Measurements from ENCODE around the gene PNKP.
A peak's percentile ranks its signal among the peaks of the same experiment; 100 is the strongest.

Gene PNKP

DNA sequence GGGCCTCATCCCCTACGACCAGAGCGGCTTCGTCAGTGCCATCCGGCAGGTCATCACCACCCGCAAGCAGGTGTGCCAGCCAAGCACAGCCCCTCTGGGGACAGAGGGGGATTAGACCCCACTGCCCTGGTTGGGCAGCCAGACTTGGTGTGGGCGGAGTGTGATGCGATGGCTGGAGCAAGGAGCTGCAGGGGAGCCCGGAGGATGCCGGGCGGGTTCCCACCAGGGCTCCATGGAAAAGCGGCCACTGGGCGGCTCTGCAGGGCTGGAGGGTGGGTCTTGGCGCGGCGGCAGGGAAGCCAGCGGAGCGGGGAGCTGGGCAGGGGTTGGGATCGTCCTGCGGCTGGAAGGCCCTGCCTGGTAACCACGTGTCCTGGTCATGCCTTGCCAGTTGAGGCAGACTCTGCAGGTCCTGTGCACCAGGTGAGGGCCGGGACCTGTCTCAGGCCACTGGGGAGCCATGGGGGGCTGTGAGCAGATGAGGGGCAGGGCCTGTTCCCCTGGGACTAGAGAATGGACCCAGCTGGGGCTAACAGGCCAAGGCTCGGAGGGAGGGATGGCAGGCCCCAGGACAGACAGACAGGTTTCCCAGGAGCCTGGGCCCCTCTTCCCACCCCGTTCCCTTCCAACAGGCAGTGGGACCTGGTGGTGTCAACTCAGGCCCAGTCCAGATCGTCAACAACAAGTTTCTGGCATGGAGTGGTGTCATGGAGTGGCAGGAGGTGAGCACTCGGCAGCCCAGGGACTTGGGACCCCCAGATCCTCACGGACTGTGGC is 10.1 kb downstream of the PNKP start:
- DNase-seq: no peak

- no peak for DNase-seq
These were observed 10.8 kb downstream of the PNKP start for GRCh38 chr19:49856574-49857021.

GRCh38 chr19:49855676-49856573 is 11.5 kb downstream of the PNKP start:
- DNase-seq: no peak

DNA sequence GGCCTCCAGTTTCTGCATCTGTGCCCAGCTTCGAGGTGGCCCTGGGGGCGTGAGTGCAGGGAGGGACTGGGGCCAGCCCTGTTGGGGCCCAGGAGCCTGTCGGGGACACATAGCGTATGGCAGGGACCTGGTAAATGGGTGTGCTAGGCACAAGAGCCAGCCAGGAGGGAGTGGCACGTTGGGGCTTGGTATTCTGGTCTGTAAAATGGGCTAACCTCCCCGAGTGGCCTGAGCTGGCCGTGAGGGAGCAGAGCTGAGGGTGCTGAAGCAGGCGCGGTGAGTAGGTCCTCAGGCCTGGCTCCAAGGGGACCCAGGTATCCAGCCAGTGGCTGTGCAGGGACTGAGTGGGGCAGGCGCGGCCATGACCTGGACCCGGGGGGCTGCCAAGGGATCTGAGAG is 12.1 kb downstream of the PNKP start:
- no peak for DNase-seq

DNA sequence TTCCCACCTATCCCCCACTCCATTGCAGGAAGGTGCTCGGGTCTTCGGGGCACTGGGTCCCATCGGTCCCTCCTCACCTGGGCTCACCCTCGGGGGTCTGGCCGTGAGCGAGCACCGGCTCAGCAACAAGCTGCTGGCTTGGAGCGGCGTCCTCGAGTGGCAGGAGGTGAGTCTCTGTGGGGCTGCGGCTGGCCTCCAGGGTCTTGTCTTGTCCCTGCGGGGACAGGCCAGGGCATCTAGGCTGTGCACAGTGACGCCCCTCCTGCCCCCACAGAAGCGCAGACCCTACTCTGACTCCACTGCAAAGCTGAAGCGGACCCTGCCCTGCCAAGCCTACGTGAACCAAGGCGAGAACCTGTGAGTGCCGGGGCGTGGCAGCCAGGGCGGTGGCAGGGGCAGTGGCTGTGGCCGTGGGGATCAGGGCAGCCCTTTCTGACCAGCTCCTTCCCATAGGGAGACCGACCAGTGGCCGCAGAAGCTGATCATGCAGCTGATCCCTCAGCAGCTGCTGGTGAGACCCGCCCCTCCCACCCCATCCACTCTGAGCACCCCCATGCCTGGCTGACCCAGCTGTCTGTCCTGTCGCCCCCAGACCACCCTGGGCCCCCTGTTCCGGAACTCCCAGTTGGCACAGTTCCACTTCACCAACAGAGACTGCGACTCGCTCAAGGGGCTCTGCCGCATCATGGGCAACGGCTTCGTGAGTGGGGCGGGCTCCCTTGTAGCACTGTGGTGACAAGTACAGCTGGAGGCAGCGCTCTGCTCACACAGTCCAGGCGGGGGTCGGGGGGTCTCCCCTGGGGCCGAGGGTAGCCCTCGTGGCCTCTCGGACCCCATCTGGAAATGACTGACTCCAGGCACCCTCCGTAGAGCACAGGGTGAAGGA is 12.8 kb downstream of the PNKP start:
- no peak for DNase-seq

DNA sequence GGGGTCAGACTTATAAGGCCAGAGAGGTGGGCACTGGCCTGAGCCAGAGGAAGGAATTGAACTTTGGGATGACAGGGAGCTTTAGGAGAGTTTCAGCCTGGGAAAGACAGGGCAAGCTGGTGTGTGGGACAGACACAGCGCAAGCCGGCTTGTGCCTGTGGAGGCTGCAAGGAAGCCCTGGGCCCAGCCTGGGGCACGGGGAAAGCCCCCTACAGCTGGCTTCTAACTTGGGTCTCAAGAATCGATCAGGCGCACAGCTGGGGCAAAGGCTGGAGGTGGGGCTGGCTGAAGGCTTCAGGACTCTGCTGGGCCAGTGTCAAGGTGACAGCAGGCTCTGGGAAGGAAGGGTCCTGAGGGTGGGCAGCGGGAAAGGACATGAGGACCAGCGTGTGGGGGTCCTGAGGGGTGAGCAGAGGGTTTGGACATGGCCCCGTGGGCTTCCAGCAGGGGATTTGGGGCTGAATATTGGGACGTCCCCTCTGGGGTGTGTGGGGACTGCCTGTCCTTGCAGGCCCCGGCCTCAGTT is 13.5 kb downstream of the PNKP start:
- DNase-seq: no peak

- no peak for DNase-seq
These were observed 14.7 kb downstream of the PNKP start for GRCh38 chr19:49852631-49853126.

- DNase-seq: no peak
These were observed 15.7 kb downstream of the PNKP start for GRCh38 chr19:49851456-49852259.

DNA sequence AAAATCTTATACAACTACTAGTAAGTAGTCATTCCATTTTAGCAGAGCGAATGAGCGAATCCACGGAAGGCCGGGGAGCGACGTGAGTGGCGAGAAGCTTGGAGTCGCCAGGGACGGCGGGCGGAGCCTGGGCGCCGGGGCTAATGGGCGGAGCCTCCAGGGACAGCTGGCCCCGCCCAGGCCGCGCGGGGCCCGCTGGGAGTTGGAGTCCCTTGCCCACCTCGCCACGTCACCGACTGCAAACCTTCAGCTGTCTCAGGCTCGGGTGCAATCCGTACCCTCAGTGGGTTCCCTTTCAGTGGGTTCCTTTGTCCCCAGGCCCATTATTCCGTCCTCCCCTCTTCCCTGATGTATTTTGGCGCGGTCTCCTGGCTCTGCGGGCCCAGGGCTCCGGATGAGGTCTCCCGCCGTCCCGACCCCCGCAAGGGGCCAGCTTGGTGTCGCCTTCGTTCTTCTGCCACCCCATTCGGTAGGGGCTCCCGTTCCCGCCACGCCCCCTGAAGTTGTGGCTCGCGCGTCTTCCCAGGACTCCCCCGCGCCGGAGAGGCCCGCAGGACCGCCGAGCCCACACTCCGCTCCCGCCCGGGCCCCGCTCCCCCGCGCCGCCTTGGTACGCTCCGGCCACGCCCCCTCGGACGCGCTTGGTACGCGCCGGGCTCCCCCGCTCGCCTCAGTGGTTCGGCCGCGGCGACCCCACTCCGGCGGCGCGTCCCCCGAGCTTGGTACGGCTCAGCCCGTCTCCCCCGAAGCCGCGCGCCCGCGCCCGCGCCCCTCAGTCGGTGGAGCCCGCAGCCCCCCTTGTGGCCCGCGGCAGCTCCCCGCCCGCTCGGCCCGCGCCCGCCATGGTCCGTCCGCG is 16.7 kb downstream of the PNKP start, which contains the start of gene PTOV1:
TSS of gene PTOV1 (plus strand) at position 673 of the 856 bp plus-strand sequence.
- peak; percentile 86 for DNase-seq

GRCh38 chr19:49850221-49850486 is 17.2 kb downstream of the PNKP start:
- no peak for DNase-seq

- DNase-seq: no peak
These were observed 17.7 kb downstream of the PNKP start for GRCh38 chr19:49849433-49850220.

- DNase-seq: no peak
These were observed 18.4 kb downstream of the PNKP start for GRCh38 chr19:49848938-49849337.

DNA sequence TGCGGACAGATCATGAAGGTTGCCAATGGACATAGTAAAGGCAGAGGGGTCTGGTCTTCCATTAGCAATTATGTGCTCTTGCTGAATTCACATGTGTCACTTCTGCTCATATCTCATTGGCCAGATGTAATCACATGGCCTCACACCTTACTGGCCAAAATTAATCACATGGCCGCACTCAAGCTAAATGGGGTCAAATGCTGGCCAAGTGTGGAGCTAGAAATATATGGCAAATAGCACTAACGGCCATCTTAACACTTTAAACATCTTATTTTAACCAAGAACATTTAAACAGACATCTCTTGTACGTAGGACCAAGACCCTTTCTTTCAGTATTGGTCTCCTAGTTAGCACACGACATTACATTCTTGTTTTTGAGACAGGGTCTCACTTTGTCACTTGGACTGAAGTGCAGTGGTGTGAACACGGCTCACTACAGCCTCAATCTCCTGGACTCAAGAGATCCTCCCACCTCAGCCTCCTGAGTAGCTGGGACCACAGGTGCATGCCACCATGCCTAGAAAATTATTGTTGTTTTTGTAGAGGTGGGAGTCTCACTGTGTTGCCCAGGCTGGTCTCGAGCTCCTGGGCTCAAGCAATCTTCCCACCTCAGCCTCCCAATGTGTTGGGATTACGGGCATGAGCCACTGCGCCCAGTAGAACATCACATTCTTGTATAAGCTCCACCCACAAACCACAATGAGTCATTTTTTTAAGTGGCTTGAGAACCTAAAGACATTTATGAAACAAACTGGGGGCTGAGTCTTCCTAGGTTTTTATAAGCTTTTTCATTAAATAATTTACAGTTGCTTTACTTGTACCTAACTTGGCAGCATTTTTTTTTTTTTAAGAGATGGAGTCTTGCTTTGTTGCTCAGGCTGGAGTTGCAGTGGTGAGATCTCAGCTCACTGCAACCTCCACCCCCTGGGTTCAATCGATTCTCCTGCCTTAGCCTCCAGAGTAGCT is 19.4 kb downstream of the PNKP start:
- DNase-seq: no peak

DNA sequence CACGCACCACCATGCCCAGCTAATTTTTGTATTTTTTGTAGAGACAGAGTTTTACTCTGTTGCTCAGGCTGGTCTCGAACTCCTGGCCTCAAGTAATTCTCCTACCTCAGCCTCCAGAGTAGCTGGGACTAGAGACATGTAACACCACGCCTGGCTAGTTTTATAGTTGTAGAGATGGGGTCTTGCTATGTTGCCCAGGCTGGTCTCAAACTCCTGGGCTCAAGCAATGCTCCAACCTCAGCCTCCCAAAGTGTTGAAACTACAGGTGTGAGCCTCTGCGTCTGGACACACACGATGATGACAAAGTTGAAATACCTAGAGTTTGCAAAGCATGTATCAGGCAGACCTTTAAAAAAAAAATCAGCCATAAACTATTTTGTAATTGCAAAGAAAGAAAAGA is 21.0 kb downstream of the PNKP start:
- DNase-seq: no peak

DNA sequence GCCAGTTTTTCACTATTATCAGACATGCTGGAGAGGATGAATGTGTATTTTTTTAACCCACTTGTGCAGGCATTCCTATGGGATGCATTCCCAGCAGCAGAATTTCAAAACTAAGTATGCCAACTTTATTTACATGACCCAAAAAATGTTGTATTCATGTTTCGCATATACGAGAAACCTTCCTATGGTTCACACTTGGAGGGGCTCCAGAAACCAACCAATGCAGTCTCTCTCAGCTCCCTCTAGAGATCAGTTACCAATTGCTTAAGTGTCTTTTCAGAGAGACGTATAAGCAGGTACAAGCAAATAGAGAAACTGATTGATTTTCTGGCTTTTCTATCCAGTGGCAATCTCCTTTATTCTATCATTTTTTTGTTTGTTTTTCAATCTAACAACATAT is 22.0 kb downstream of the PNKP start:
- no peak for DNase-seq

- DNase-seq: no peak
These were observed 23.0 kb downstream of the PNKP start for GRCh38 chr19:49844138-49845095.

GRCh38 chr19:49843265-49843664 is 24.1 kb downstream of the PNKP start:
- no peak for DNase-seq

Data from stimulated activated CD4-positive, alpha-beta T cell treated with anti-CD3 and anti-CD28 coated beads, Interleukin-12 subunit alpha, Interleukin-12 subunit beta, amount 100 ng/mL, for 4 hours (primary cell).